Transverse colon (tissue), 3 donors: ENCODE measurements around the gene DDX52.

ENCODE experiments used
- POLR2A ChIP-seq: fragments of 450-650 bp; IDR thresholded peaks from one replicate; pipeline ENCODE4 v1.6.1; 2016; ENCODE audit warnings: antibody characterized with exemption, mild to moderate bottlenecking, moderate library complexity
- POLR2AphosphoS5 ChIP-seq, 3 donors: sonication (generic); formaldehyde crosslinking; IDR thresholded peaks; one replicate each; pipeline ENCODE4 v1.6.1; 2016; ENCODE audit warnings: antibody characterized with exemption in 3 of 3

GRCh38 chr17:37683454-37683984, 40.3 kb upstream of the DDX52 start:
- TF ChIP-seq POLR2AphosphoS5 (IDR thresholded peaks at IDR 0.05) (no peak), POLR2A (no peak)
